Gastrocnemius medialis (tissue), 4 donors: ENCODE data around the gene AGK.

Experiments
- POLR2A ChIP-seq, 2 donors: fragments of 450-650 bp; IDR thresholded peaks; one replicate each; pipeline ENCODE4 v1.6.1; 2017; ENCODE audit warnings: antibody characterized with exemption in 2 of 2, mild to moderate bottlenecking in 2 of 2, moderate library complexity in 2 of 2
- TF ChIP-seq, protein P1 (sequence below), 5 experiments: fragments of 450-650 bp in 3 of 5; fragments of 200-600 bp in 2 of 5; sonication (generic) in 2 of 5; IDR thresholded peaks in 4 of 5; conservative IDR thresholded peaks in 1 of 5; 1 replicate in 4 of 5; 2 replicates in 1 of 5; pipeline ENCODE4 v1.5.1; 2016 to 2019; ENCODE audit warnings: antibody characterized with exemption in 5 of 5, mild to moderate bottlenecking in 3 of 5, moderate library complexity in 3 of 5

DNA sequence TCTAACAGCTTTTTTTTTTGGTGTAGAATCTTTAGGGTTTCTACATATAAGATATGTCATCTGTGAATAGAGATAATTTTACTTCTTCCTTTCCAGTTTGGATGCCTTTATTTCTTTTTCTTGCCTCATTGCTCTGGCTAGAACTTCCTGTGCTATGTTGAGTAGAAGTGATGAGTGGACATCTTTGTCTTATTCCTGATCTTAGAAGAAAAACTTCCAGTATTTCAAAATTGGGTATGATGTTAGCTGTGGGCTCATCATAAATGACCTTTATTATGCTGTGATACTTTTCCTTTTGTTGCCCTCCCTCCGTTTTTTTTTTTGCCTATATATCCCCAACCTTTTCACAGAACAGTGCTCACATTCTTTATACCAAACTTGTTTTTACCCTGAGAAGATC is 8.8 kb downstream of the AGK start:
- TF ChIP-seq, protein P1, sequence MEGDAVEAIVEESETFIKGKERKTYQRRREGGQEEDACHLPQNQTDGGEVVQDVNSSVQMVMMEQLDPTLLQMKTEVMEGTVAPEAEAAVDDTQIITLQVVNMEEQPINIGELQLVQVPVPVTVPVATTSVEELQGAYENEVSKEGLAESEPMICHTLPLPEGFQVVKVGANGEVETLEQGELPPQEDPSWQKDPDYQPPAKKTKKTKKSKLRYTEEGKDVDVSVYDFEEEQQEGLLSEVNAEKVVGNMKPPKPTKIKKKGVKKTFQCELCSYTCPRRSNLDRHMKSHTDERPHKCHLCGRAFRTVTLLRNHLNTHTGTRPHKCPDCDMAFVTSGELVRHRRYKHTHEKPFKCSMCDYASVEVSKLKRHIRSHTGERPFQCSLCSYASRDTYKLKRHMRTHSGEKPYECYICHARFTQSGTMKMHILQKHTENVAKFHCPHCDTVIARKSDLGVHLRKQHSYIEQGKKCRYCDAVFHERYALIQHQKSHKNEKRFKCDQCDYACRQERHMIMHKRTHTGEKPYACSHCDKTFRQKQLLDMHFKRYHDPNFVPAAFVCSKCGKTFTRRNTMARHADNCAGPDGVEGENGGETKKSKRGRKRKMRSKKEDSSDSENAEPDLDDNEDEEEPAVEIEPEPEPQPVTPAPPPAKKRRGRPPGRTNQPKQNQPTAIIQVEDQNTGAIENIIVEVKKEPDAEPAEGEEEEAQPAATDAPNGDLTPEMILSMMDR (IDR thresholded peaks at IDR 0.05 in 4 of 5, conservative IDR thresholded peaks at IDR 0.05 in 1 of 5): no peak
- TF ChIP-seq POLR2A (IDR thresholded peaks at IDR 0.05): no peak
